GM19438 (cell line): ENCODE data around the gene TAF11L2.
"Not testable (repeated sequence)": the region's sequence is repeated elsewhere in the genome, so short reads cannot be mapped to it uniquely, and the experiment has no call there.

Experiments
- ATAC-seq: cut with Tn5 transposase; IDR thresholded peaks from one replicate; pipeline ENCODE4 v1.9.1; 2021; ENCODE audit warnings: low read depth; ENCODE audit not compliant: unreplicated experiment

Gene TAF11L2

DNA sequence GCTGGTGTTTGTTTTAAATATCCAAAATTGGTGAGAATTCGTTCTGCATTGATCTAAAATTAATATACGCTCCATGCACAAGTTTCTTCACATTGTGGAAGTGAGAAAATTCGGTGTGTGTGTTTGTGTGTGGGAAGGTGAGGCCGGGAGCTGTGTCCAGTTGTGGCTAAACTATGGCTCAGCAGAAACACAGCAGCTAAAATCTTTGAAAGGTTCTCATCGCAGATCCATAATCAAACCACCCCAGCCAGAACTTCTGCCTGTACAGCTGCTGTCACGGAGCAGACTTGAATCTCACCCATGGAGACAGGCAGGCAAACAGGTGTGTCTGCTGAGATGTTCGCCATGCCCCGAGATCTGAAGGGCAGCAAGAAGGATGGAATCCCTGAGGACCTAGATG lies at the start of gene TAF11L2:
Gene TAF11L2 (plus strand): TSS at position 301 of the 400 bp plus-strand sequence.
- not testable (repeated sequence) for ATAC-seq

DNA sequence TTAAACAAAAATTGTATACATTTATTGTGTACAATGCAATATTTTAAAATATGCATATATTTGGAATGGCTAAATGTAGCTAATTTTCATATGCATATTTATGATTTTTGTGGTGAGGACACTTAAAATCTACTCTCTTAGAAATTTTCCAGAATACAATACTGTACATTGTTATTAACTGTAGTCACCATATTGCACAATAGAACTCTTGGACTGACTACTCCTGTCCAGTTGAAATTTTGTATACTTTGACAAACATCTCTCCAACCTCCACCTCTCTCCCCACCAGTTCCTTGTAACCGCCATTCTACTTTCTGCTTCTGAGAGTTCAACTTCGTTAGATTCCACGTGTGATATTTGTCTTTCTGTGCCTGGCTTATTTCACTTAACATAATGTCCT lies 49.2 kb upstream of the TAF11L2 start:
- ATAC-seq = no peak

DNA sequence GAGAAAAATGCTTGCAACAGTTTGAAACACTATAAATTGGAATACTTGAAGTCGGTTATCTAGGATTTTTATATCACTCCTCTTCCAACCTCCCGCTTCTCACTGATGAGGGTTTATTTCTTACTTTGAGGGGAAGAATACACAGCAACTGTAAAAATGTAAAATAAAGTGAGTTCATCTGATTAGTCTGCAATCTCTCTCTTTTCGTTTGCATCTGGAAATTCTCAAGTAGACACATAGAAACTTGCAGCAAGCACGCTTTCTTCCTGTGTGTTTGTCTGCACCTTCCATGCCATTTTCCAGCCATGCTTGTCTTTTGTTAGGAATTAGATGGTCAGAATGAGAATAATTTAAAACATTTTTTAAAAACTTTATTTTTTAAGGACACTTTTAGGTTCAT lies 45.1 kb upstream of the TAF11L2 start:
- no peak for ATAC-seq

DNA sequence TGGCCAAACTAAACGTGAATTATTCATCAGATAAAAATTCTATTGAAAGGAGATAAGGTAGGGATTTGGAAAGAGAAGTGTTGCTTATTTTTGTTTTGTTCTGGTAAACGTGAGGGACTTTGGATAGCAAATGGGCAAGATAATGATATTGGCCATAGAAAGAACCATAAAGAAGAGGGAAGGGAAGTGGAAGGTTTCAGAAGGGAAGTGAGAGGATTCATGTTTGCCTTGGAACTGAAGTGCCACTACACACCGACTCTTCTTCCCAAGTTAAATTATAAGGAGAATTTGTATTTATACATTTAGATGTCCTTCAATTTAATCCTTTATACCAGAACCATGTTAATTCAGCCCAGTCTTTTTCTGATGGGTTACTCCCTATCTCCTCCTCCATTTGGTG lies 42.1 kb upstream of the TAF11L2 start:
- no peak for ATAC-seq

DNA sequence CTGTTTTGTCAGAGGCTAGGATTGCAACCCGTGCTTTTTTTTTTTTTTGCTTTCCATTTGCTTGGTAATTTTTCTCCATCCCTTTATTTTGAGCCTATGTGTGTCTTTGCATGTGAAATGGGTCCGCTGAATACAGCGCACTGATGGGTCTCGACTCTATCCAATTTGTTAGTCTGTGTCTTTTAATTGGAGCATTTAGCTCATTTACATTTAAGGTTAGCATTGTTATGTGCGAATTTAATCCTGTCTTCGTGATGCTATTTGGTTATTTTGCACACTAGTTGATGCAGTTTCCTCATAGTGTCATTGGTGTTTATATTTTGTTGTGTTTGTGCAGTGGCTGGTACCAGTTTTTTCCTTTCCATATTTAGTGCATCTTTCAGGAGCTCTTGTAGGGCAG lies 36.2 kb upstream of the TAF11L2 start:
- no peak for ATAC-seq

DNA sequence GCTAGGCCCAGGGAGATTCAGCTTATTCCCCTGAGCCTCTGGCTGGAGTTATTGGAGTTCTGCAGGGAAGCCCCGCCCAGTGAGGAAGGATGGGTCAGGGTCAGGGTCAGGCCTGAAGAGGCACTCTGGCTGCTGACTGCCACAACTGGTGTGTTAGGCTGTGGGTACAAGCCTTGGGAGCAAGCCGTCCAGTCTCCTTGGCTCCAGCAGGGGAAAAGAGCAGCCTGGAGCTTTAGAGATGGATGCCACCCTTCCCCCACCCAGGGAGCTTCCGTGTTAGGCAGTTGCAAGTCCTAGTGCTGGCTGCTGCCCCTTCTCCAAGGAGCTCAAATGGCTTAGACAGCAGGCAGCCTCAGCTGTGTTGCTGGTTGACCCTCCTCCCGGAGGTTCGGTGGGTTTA lies 34.4 kb upstream of the TAF11L2 start:
- no peak for ATAC-seq

DNA sequence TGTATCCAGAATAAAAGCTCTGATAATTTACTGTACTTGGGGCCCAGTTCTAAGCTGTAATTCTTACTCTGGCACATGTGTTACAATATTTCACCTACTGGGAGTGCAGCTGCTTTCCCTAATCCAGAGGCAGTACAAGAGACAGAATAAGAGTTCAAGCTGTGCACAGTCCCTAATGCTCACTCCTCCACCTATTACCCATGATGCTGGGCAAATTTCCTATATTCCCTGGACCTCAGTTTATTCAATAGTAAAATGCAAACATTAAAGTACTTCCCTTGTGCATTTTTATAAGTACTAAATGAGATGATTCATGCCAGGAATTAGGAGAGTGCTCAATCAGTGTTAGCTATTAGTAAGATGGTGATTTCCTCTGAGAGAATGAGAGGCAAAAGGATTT lies 28.0 kb upstream of the TAF11L2 start:
- ATAC-seq = no peak

DNA sequence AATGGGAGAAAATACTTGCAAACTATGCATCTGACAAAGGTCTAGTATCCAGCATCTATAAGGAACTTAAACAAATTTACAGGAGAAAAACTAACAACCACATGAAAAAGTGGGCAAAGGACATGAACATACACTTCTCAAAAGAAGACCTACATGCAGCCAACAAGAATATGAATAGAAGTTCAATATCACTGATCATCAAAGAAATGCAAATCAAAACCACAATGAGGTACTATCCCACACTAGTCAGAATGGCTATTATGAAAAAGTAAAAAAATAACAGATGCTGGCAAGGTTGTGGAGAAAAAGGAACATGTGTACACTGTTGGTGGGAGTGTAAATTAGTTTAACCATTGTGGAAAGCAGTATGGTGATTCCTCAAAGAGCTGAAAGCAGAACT lies 23.0 kb upstream of the TAF11L2 start:
- not testable (repeated sequence) for ATAC-seq

DNA sequence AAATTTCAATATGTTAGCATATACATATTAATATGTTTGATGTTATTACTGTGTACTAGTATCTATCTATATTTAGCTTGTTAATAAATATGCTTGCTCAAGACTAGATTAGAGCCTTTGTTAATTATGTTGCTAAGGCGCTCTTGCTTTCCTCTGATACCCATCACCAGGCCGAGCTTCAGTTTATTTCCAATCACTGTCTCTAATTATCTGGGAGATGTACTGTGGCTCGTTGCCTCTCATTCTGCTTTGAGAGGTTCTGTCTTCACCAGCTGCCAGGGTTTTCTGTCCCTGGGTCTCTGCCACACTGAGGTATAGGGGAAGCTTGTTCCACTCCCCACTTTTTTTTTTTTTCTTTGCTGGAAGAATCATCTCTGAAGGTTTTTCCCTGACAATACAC lies 21.0 kb upstream of the TAF11L2 start:
- no peak for ATAC-seq

DNA sequence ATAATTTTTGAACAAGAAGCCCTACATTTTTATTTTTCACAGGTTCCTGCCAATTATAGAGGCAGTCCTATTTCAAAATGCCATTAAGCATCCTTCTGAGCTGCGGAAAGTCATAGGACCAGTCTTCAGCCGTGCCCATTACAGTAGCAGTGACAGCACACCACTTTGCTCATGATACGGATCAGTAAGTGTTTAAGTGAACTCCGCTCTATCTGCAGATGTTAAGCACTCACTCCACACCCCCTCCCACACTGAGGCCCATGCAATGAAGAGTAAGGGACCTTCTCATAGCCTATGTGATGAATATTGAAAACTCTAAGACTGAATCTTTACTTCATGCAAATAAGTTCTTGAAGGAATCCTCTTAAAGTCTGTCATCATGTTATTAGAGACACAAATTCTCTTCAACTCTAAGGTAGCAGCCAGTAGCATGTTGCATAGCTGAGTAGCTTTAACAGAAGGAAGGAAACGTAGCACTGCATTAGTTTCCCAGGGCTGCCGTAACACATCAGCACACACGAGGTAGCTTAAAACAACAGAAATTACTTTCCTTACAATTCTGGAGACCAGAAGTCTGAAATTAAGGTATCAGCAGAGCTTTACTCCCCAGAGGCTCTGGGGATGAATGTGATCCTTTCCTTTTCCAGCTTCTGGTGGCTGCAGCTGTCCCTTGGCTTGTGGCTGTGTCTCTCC lies 20.3 kb upstream of the TAF11L2 start:
- ATAC-seq = no peak

DNA sequence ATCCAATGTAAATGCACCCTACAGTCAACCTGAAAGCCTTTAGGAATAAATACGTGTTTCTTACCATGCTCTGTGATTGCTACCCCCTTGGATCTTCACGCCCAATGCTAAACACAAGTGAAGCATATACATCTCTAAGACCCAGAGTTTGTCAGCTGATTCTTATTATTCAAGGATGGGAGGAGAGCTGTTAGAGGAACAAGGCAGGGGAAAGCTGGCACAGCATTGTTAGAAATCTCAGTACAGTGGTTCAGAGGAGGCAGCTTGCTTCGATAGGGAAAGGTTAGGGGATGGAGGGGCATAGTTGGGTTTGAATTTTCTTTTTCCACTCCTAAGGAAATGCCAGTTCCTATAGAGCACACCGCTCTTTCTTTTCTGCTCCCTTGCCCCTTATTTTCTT lies 16.7 kb upstream of the TAF11L2 start:
- no peak for ATAC-seq

DNA sequence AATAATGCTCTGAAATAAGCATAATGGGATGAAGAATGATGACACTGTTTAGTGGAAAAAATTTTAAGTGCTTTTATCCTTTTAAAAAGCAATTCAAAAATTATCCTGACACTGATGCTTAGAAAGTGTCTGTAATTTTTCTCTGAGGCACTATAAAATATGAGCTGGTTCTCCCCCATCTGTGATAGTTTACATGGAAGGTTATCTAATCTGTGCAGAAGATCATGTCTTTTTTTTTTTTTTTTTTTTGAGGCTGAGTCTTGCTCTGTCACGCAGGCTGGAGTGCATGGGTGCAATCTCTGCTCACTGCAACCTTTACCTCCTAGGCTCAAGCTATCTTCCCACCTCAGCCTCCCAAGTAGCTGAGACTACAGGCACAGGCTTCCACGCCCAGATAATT lies 15.2 kb upstream of the TAF11L2 start:
- no peak for ATAC-seq

DNA sequence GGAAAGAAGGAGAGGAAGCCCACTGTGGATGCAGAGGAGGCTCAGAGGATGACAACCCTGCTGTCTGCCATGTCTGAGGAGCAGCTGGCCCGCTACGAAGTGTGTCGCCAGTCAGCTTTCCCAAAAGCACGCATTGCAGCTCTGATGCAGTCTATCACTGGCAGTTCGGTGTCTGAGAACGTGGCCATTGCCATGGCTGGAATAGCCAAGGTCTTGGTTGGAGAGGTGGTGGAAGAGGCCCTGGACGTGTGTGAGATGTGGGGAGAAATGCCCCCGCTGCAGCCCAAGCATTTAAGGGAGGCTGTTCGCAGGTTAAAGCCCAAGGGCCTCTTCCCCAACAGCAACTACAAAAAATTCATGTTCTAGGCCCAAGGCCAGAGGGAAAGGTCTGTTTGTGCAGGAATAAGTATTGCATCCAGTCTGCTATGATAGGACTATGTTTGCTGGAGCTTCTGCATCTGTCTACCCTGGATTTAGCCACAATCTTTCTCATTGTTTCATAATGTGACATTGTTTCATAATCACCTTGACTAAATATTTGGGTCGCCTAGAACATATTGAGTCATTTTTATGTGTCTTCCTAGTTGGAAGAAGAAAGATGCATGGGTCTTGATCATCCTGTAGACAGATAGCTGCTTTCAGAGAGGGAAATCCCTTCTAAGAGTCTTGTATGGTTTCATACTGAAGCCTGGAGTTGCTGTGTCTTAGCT lies 11.4 kb upstream of the TAF11L2 start:
- ATAC-seq = not testable (repeated sequence)

DNA sequence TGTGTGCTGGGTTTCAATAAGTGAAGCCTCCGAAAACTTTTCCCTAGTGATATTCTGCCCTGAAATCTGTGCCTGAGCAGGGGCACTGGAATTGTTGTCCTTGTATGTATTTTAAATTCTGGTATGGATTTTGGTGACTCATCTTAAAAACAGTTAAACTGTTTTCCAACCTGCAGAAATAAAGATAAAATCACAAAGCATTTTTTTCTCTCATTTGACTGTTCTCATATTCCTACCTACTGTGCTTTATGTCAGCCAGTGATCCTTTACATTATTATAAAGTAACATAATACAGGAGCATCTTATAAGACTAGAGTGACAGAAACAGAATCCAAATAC lies 10.9 kb upstream of the TAF11L2 start:
- ATAC-seq = no peak

DNA sequence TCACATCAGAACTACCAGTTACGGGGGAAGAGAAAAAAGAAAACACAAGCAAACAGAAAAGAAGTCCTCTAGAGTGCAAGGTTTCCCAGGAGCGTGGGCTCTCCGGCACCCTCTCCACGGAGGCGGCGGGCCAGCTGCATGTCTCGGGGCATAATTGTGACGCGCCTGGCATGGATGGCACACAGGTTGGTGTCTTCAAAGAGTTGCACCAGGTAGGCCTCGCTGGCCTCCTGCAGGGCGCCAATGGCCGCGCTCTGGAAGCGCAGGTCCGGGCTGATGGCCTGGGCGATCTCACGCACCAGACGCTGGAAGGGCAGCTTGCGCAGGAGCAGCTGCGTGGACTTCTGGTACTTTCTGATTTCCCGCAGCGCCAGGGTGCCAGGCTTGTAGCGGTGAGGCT lies 6.8 kb upstream of the TAF11L2 start:
- ATAC-seq = not testable (repeated sequence)

DNA sequence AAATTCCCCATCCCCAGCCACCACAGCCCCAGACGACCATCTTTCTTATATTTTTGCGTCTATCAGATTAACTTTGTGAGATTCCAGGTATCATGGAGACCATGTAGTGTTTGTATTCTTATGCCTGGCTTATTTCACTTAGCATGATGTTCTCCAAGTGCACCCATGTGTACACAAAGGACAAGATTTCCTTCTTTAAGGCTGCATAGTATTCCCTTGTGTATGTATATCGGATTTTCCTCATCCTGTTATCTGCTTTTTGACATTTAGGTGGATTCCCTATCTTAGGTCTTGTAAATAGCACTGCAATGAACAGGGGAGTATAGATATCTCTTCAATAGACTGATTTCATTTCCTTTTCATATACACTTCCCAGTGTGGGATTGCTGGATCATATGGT lies 5.3 kb upstream of the TAF11L2 start:
- no peak for ATAC-seq

DNA sequence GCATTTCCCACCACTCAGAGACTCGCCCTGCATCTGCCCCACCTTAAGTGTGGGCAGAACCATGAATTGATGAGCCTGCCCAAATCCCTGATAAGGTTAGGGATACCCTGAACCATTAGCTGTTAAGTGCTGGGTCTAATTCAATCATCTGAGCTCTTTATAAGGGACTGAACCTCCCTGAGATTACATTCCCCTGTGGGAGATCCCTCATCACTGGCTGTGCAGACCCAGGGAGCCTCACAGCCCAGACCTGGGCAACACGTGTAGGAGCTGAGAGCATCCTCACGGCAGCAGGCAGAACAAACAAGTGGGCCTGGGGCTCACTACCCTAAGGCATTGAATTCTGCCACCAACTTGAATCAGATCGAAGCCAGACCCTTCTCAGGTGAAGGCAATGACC lies 585 bp upstream of the TAF11L2 start:
- ATAC-seq = no peak

DNA sequence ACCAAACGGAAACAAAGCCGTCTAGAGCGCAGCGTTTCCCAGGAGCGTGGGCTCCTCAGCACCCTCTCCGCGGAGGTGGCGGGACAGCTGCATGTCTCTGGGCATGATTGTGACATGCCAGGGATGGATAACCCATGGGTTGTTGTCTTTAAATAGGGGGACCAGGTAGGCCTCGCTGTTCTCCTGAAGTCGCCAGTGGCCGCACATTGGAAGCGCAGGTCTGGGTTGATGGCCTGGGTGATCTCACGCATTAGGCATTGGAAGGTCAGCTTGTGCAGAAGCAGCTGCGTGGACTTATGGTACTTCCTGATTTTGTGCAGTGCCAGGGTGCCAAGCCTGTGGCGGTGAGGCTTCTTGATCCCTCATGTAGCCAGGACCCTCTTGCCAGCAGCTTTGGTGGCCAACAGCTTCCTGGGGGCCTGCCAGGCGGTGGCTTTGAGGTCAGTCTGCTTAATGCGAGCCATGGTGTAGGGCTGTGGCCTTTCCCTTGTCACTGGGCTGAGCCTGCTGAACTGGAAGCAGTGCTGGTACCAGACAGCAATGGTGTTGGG lies 13.8 kb downstream of the TAF11L2 start:
- ATAC-seq = no peak

DNA sequence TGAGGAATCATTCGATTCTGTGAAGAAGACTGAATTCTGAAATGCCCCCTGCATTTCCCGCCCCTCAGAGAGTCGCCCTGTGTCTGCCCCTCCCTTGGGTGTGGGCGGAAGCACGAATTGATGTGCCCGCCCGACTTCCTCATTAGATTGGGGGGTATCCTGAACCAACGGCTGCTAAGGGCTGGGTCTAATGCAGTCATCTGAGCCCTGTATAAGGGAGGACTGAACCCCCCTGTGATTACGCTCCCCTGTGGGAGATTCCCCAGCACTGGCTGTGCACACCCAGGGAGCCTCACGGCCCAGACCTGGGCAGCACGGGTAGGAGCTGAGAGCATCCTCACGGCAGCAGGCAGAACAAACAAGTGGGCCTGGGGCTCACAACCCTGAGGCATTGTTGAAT lies 19.5 kb downstream of the TAF11L2 start:
- not testable (repeated sequence) for ATAC-seq

DNA sequence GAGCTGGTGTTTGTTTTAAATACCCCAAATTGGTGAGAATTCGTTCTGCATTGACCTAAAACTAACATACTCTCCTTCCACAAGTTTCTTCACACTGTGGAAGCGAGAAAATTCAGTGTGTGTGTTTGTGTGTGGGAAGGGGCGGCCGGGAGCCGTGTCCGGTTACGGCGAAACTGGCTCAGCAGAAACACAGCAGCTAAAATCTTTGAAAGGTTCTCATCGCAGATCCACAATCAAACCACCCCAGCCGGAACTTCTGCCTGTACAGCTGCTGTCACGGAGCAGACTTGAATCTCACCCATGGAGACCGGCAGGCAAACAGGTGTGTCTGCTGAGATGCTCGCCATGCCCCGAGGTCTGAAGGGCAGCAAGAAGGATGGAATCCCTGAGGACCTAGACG lies 20.0 kb downstream of the TAF11L2 start, which contains the start of gene TAF11L3:
Gene TAF11L3 (plus strand): TSS at position 301 of the 400 bp plus-strand sequence.
- not testable (repeated sequence) for ATAC-seq

DNA sequence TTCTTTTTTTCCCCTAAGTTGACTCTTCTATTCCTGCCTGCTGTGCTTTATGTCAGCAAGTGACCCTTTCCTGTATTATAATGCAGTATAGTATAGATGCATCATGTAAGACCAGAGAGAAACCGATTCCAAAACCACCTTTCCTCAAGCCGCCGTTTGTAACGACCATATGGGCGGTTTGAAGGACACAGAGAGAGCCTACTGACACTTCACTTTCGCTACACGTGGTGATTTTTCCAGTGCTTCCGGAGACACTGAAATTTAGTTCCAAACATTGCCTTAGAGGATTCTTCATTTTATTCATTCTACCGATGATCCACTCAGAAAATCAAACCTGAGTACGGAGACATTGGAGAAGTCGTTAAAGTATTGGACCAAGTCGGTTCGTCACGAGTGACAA lies 21.5 kb downstream of the TAF11L2 start:
- not testable (repeated sequence) for ATAC-seq

DNA sequence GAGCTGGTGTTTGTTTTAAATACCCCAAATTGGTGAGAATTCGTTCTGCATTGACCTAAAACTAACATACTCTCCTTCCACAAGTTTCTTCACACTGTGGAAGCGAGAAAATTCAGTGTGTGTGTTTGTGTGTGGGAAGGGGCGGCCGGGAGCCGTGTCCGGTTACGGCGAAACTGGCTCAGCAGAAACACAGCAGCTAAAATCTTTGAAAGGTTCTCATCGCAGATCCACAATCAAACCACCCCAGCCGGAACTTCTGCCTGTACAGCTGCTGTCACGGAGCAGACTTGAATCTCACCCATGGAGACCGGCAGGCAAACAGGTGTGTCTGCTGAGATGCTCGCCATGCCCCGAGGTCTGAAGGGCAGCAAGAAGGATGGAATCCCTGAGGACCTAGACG lies 23.5 kb downstream of the TAF11L2 start, which contains the start of gene TAF11L4:
Gene TAF11L4 (plus strand): TSS at position 301 of the 400 bp plus-strand sequence.
- not testable (repeated sequence) for ATAC-seq
